Subcutaneous abdominal adipose tissue (tissue), 5 donors: ENCODE measurements around the gene SCAND1.

Source experiments
- H3K27ac ChIP-seq: one replicate; pipeline ENCODE4 v1.7.0; 2013; ENCODE audit warnings: low read depth, mild to moderate bottlenecking, inconsistent platforms, low read length, moderate library complexity
- H3K27me3 ChIP-seq, 5 donors: one replicate each; pipeline ENCODE4 v1.7.0; 2013; ENCODE audit warnings: low read length in 5 of 5, inconsistent platforms in 1 of 5; ENCODE audit not compliant: control insufficient read depth in 5 of 5, insufficient read depth in 4 of 5
- H3K36me3 ChIP-seq, 5 donors: one replicate each; pipeline ENCODE4 v1.7.0; 2013; ENCODE audit warnings: low read length in 5 of 5; ENCODE audit not compliant: control insufficient read depth in 5 of 5, insufficient read depth in 5 of 5
- H3K4me1 ChIP-seq, 5 donors: one replicate each; pipeline ENCODE4 v1.7.0; 2013; ENCODE audit warnings: low read length in 5 of 5, mild to moderate bottlenecking in 3 of 5, moderate library complexity in 1 of 5; ENCODE audit not compliant: control insufficient read depth in 5 of 5, insufficient read depth in 5 of 5
- H3K4me3 ChIP-seq, 5 donors: one replicate each; pipeline ENCODE4 v1.7.0; 2013; ENCODE audit warnings: low read length in 5 of 5, low read depth in 1 of 5
- H3K9ac ChIP-seq, 5 donors: one replicate each; pipeline ENCODE4 v1.7.0; 2013; ENCODE audit warnings: low read length in 5 of 5, mild to moderate bottlenecking in 4 of 5, moderate library complexity in 3 of 5
- H3K9me3 ChIP-seq, 5 donors: one replicate each; pipeline ENCODE4 v1.7.0; 2013; ENCODE audit warnings: low read length in 5 of 5; ENCODE audit not compliant: control insufficient read depth in 5 of 5
- donor health status: healthy.
- donor health status: healthy.
- donor health status: healthy.
- donor health status: healthy.
- donor health status: healthy.

SCAND1 gene

GRCh38 chr20:35984382-35984781, 30.1 kb upstream of the SCAND1 start:
- Histone ChIP-seq H3K4me3 (no peak overlapping the region), H3K9ac (no peak overlapping the region), H3K9me3 (no peaks in the 10 kb centered on the region), H3K4me1 (peaks cover 0 to 4% (median 0%) of the 10 kb centered on the region in 5 donors), H3K36me3 (no peaks in the 10 kb centered on the region), H3K27ac (no peak overlapping the region), H3K27me3 (no peaks in the 10 kb centered on the region)

GRCh38 chr20:35981969-35982368, 27.7 kb upstream of the SCAND1 start:
- no peak overlapping the region for H3K4me3 ChIP-seq

GRCh38 chr20:35979544-35979943, 25.2 kb upstream of the SCAND1 start:
- Histone ChIP-seq H3K9ac (no peak overlapping the region), H3K4me3 (no peak overlapping the region), H3K4me1 (peaks cover 0 to 16% (median 9%) of the 10 kb centered on the region in 5 donors)

More at GRCh38 chr20:35981969-35982368, 27.7 kb upstream of the SCAND1 start:
- peaks cover 0 to 16% (median 9%) of the 10 kb centered on the region in 5 donors for H3K4me1 ChIP-seq
- H3K9me3 ChIP-seq = no peaks in the 10 kb centered on the region
- no peaks in the 10 kb centered on the region for H3K27me3 ChIP-seq
- no peaks in the 10 kb centered on the region for H3K36me3 ChIP-seq
- H3K27ac ChIP-seq = no peak overlapping the region
- no peak overlapping the region for H3K9ac ChIP-seq

GRCh38 chr20:35978041-35978513, 23.8 kb upstream of the SCAND1 start:
- H3K27me3 ChIP-seq = no peaks in the 10 kb centered on the region
- H3K27ac ChIP-seq = no peak overlapping the region
- H3K9me3 ChIP-seq = no peaks in the 10 kb centered on the region
- no peaks in the 10 kb centered on the region for H3K36me3 ChIP-seq
- no peak overlapping the region for H3K4me3 ChIP-seq
- peaks cover 0 to 16% (median 9%) of the 10 kb centered on the region in 5 donors for H3K4me1 ChIP-seq
- H3K9ac ChIP-seq = peak overlapping the region in 1 of 5 donors; percentile 3

More at GRCh38 chr20:35979544-35979943, 25.2 kb upstream of the SCAND1 start:
- no peaks in the 10 kb centered on the region for H3K27me3 ChIP-seq
- H3K36me3 ChIP-seq = no peaks in the 10 kb centered on the region
- no peaks in the 10 kb centered on the region for H3K9me3 ChIP-seq
- no peak overlapping the region for H3K27ac ChIP-seq

- peaks cover 0 to 7% (median 0%) of the 10 kb centered on the region in 5 donors for H3K9me3 ChIP-seq
- H3K27ac ChIP-seq = no peak overlapping the region
- H3K9ac ChIP-seq = no peak overlapping the region
- no peaks in the 10 kb centered on the region for H3K36me3 ChIP-seq
- peaks cover 0 to 16% (median 9%) of the 10 kb centered on the region in 5 donors for H3K4me1 ChIP-seq
- no peaks in the 10 kb centered on the region for H3K27me3 ChIP-seq
- no peak overlapping the region for H3K4me3 ChIP-seq
Observed at GRCh38 chr20:35975576-35976373, 21.5 kb upstream of the SCAND1 start.

GRCh38 chr20:35974256-35974655, 20.0 kb upstream of the SCAND1 start:
- Histone ChIP-seq H3K4me1 (peaks cover 0 to 11% (median 8%) of the 10 kb centered on the region in 5 donors), H3K9me3 (peaks cover 0 to 7% (median 0%) of the 10 kb centered on the region in 5 donors), H3K4me3 (no peak overlapping the region), H3K27ac (no peak overlapping the region), H3K9ac (no peak overlapping the region), H3K27me3 (no peaks in the 10 kb centered on the region), H3K36me3 (no peaks in the 10 kb centered on the region)

- H3K4me1 ChIP-seq = peaks cover 0 to 1% (median 0%) of the 10 kb centered on the region in 5 donors
- H3K27me3 ChIP-seq = no peaks in the 10 kb centered on the region
- no peak overlapping the region for H3K9ac ChIP-seq
- H3K27ac ChIP-seq = no peak overlapping the region
- H3K36me3 ChIP-seq = no peaks in the 10 kb centered on the region
- no peak overlapping the region for H3K4me3 ChIP-seq
- peaks cover 0 to 7% (median 0%) of the 10 kb centered on the region in 5 donors for H3K9me3 ChIP-seq
Observed at GRCh38 chr20:35972462-35972861, 18.2 kb upstream of the SCAND1 start.

GRCh38 chr20:35971981-35972380, 17.7 kb upstream of the SCAND1 start:
- H3K4me1 ChIP-seq = peaks cover 0 to 1% (median 0%) of the 10 kb centered on the region in 5 donors
- H3K36me3 ChIP-seq = no peaks in the 10 kb centered on the region
- no peaks in the 10 kb centered on the region for H3K27me3 ChIP-seq
- no peak overlapping the region for H3K9ac ChIP-seq
- H3K4me3 ChIP-seq = no peak overlapping the region
- H3K27ac ChIP-seq = no peak overlapping the region
- H3K9me3 ChIP-seq = peaks cover 0 to 7% (median 0%) of the 10 kb centered on the region in 5 donors

- Histone ChIP-seq H3K27ac (no peak overlapping the region), H3K4me1 (no peaks in the 10 kb centered on the region), H3K27me3 (no peaks in the 10 kb centered on the region), H3K4me3 (no peak overlapping the region), H3K9me3 (peaks cover 0 to 7% (median 0%) of the 10 kb centered on the region in 5 donors), H3K36me3 (no peaks in the 10 kb centered on the region), H3K9ac (no peak overlapping the region)
Observed at GRCh38 chr20:35968930-35969329, 14.6 kb upstream of the SCAND1 start.

- Histone ChIP-seq H3K4me1 (no peaks in the 10 kb centered on the region), H3K27ac (no peak within 1 kb of the TSS), H3K4me3 (no peak within 1 kb of the TSS), H3K36me3 (no peaks in the 10 kb centered on the region), H3K9me3 (peaks cover 0 to 7% (median 0%) of the 10 kb centered on the region in 5 donors), H3K27me3 (no peaks in the 10 kb centered on the region), H3K9ac (no peak within 1 kb of the TSS)
Observed at GRCh38 chr20:35967979-35968640, 13.8 kb upstream of the SCAND1 start, which contains the start of gene CNBD2. CNBD2 (plus strand) TSS chr20:35968590; CDS start chr20:35968763, 173 bp downstream.
